GM23338 (cell line): ENCODE measurements around the gene RELL1. TPM values are rescaled to one million over a fixed set of nuclear protein-coding genes. Genes with fewer than 3 reads are reported as not detected.

Experiments
- ATAC-seq: fragments of 200-7000 bp; cut with Tn5 transposase; 3 replicates; pipeline ENCODE4 v1.9.1; 2020
- DNase-seq: peaks from one replicate; pipeline ENCODE4 v3.0.0-alpha.2; 2015; ENCODE audit warnings: low spot score
- H2AFZ ChIP-seq: fragments of 200-600 bp; sonication (generic); 2 replicates; pipeline ENCODE4 v1.8.0; 2016; ENCODE audit warnings: antibody characterized with exemption, mild to moderate bottlenecking, moderate library complexity
- H3F3A ChIP-seq: fragments of 200-600 bp; sonication (generic); replicated peaks from 2 replicates; pipeline ENCODE4 v1.8.0; 2017; ENCODE audit warnings: antibody characterized with exemption, mixed run types, low read depth
- H3K27ac ChIP-seq: fragments of 200-600 bp; sonication (generic); 2 replicates; pipeline ENCODE4 v1.6.1; 2016; ENCODE audit warnings: low read depth
- H3K27me3 ChIP-seq: fragments of 200-600 bp; sonication (generic); 2 replicates; pipeline ENCODE4 v1.8.0; 2016; ENCODE audit warnings: mild to moderate bottlenecking, mixed run types, moderate library complexity; ENCODE audit not compliant: insufficient read depth
- H3K36me3 ChIP-seq: fragments of 200-600 bp; sonication (generic); 2 replicates; pipeline ENCODE4 v1.8.0; 2016; ENCODE audit warnings: mild to moderate bottlenecking; ENCODE audit not compliant: insufficient read depth
- H3K4me1 ChIP-seq: fragments of 200-600 bp; sonication (generic); 2 replicates; pipeline ENCODE4 v1.8.0; 2016; ENCODE audit warnings: mild to moderate bottlenecking, moderate library complexity; ENCODE audit not compliant: insufficient read depth
- H3K4me2 ChIP-seq: fragments of 200-600 bp; sonication (generic); 2 replicates; pipeline ENCODE4 v1.7.1; 2017; ENCODE audit warnings: mixed run types
- H3K4me3 ChIP-seq: fragments of 200-600 bp; sonication (generic); 2 replicates; pipeline ENCODE4 v1.6.1; 2016; ENCODE audit warnings: mixed run types
- H3K79me2 ChIP-seq: fragments of 200-600 bp; sonication (generic); replicated peaks from 2 replicates; pipeline ENCODE4 v1.8.0; 2017; ENCODE audit warnings: mild to moderate bottlenecking; ENCODE audit not compliant: insufficient read depth
- H3K9me2 ChIP-seq: fragments of 200-600 bp; sonication (generic); 2 replicates; pipeline ENCODE4 v1.8.0; 2017; ENCODE audit not compliant: insufficient read depth
- H4K20me1 ChIP-seq: fragments of 200-600 bp; sonication (generic); replicated peaks from 2 replicates; pipeline ENCODE4 v1.8.0; 2017; ENCODE audit warnings: mild to moderate bottlenecking; ENCODE audit not compliant: insufficient read depth
- H3K27ac Mint-ChIP-seq: 2 replicates; pipeline ENCODE4 v1.8.0; 2020; ENCODE audit warnings: inconsistent platforms, mild to moderate bottlenecking, moderate library complexity, mixed read lengths
- H3K27me3 Mint-ChIP-seq: 3 replicates; pipeline ENCODE4 v1.8.0; 2022; ENCODE audit warnings: low read depth, mild to moderate bottlenecking, moderate library complexity, mixed read lengths, inconsistent platforms; ENCODE audit not compliant: insufficient read depth, poor library complexity
- H3K36me3 Mint-ChIP-seq: 3 replicates; pipeline ENCODE4 v1.8.0; 2021; ENCODE audit warnings: low read depth, mild to moderate bottlenecking, inconsistent platforms, moderate library complexity, mixed read lengths
- H3K4me1 Mint-ChIP-seq: 3 replicates; pipeline ENCODE4 v1.8.0; 2020; ENCODE audit warnings: mild to moderate bottlenecking, inconsistent platforms, mixed read lengths
- H3K4me3 Mint-ChIP-seq: 3 replicates; pipeline ENCODE4 v1.8.0; 2021; ENCODE audit warnings: moderate library complexity, mild to moderate bottlenecking, inconsistent platforms, mixed read lengths
- H3K9me3 Mint-ChIP-seq: 3 replicates; pipeline ENCODE4 v1.8.0; 2020; ENCODE audit warnings: moderate library complexity, mild to moderate bottlenecking, inconsistent platforms, mixed read lengths
- EZH2phosphoT487 ChIP-seq: fragments of 200-600 bp; sonication (generic); IDR thresholded peaks from one replicate; pipeline ENCODE4 v1.8.1; 2018; ENCODE audit warnings: antibody characterized with exemption; ENCODE audit not compliant: unreplicated experiment
- NANOG ChIP-seq: IDR thresholded peaks from 2 replicates; pipeline ENCODE4 v1.6.1; 2016; ENCODE audit warnings: antibody characterized with exemption, borderline replicate concordance
- POLR2AphosphoS5 ChIP-seq: IDR thresholded peaks from 2 replicates; pipeline ENCODE4 v1.6.1; 2016; ENCODE audit warnings: antibody characterized with exemption, low read depth
- REST ChIP-seq: IDR thresholded peaks from one replicate; pipeline ENCODE4 v1.6.1; 2018; ENCODE audit warnings: antibody characterized with exemption; ENCODE audit not compliant: unreplicated experiment
- STAT1 ChIP-seq: IDR thresholded peaks from one replicate; pipeline ENCODE4 v1.6.1; 2016; ENCODE audit warnings: antibody characterized with exemption; ENCODE audit not compliant: unreplicated experiment
- ZNF114 ChIP-seq: fragments of 250-450 bp; sonication (Bioruptor Pico); IDR thresholded peaks from 2 replicates; pipeline ENCODE4 v1.5.0; 2020; ENCODE audit warnings: mild to moderate bottlenecking, moderate library complexity
- ZNF462 ChIP-seq: fragments of 250-450 bp; sonication (Bioruptor Pico); IDR thresholded peaks from 2 replicates; pipeline ENCODE4 v1.5.0; 2020; ENCODE audit warnings: mild to moderate bottlenecking, moderate library complexity
- polyA plus RNA-seq: library from polyadenylated mRNA; unstranded; fragments of >200 nt; fragmentation: Nextera tagmentation; extraction: Ambion mirVana; gene quantifications from 2 replicates; pipeline ENCODE4 v1.2.1, GENCODE V29; 2016
- total RNA-seq: library from RNA; depleted of rRNA; stranded (reverse); fragments of >200 nt; shearing (Covaris generic); gene quantifications from 2 replicates; pipeline ENCODE4 v1.2.3, GENCODE V29; 2014

The RELL1 gene
- total and polyA plus RNA-seq, 2 experiments from 2014 or later = 2.8 to 28.5 TPM

GRCh38 chr4:37603711-37604110 is 82.5 kb downstream of the RELL1 start:
- H3K27me3 Mint-ChIP-seq = no peaks in the 10 kb centered on the region
- H3K9me3 Mint-ChIP-seq = 0 out of 3 replicates have a peak, but pooled peaks cover under 1% of the 10 kb centered on the region
- Histone ChIP-seq H3F3A (no peaks in the 10 kb centered on the region), H3K9me2 (no peaks in the 10 kb centered on the region; the same call in 1 of the 2 replicates), H3K4me3 (no peak overlapping the region), H4K20me1 (no peaks in the 10 kb centered on the region), H3K4me1 (no peaks in the 10 kb centered on the region), H3K27ac (no peak overlapping the region), H3K27me3 (no peaks in the 10 kb centered on the region), H3K4me2 (no peak overlapping the region), H3K79me2 (no peaks in the 10 kb centered on the region), H3K36me3 (no peaks in the 10 kb centered on the region), H2AFZ (no peak overlapping the region)
- peaks cover 5% of the 10 kb centered on the region; the same call in 2 of the 3 replicates for H3K36me3 Mint-ChIP-seq
- ATAC-seq (no peak), DNase-seq (no peak)
- H3K27ac Mint-ChIP-seq = no peak overlapping the region
- TF ChIP-seq STAT1 (no peak), ZNF462 (CRISPR knock-in tag) (no peak), REST (no peak), POLR2AphosphoS5 (no peak), NANOG (no peak), EZH2phosphoT487 (no peak), ZNF114 (CRISPR knock-in tag) (no peak)
- H3K4me3 Mint-ChIP-seq = no peak overlapping the region
- H3K4me1 Mint-ChIP-seq = peaks cover 20% of the 10 kb centered on the region
